GM23338 (cell line): ENCODE results near the gene ISLR2. TPM values are rescaled to one million over a fixed set of nuclear protein-coding genes. Genes with fewer than 3 reads are reported as not detected.

Source experiments
- ATAC-seq: fragments of 200-7000 bp; cut with Tn5 transposase; 3 replicates; pipeline ENCODE4 v1.9.1; 2020
- DNase-seq: peaks from one replicate; pipeline ENCODE4 v3.0.0-alpha.2; 2015; ENCODE audit warnings: low spot score
- H2AFZ ChIP-seq: fragments of 200-600 bp; sonication (generic); 2 replicates; pipeline ENCODE4 v1.8.0; 2016; ENCODE audit warnings: antibody characterized with exemption, mild to moderate bottlenecking, moderate library complexity
- H3F3A ChIP-seq: fragments of 200-600 bp; sonication (generic); replicated peaks from 2 replicates; pipeline ENCODE4 v1.8.0; 2017; ENCODE audit warnings: antibody characterized with exemption, mixed run types, low read depth
- H3K27ac ChIP-seq: fragments of 200-600 bp; sonication (generic); 2 replicates; pipeline ENCODE4 v1.6.1; 2016; ENCODE audit warnings: low read depth
- H3K27me3 ChIP-seq: fragments of 200-600 bp; sonication (generic); 2 replicates; pipeline ENCODE4 v1.8.0; 2016; ENCODE audit warnings: mild to moderate bottlenecking, mixed run types, moderate library complexity; ENCODE audit not compliant: insufficient read depth
- H3K36me3 ChIP-seq: fragments of 200-600 bp; sonication (generic); 2 replicates; pipeline ENCODE4 v1.8.0; 2016; ENCODE audit warnings: mild to moderate bottlenecking; ENCODE audit not compliant: insufficient read depth
- H3K4me1 ChIP-seq: fragments of 200-600 bp; sonication (generic); 2 replicates; pipeline ENCODE4 v1.8.0; 2016; ENCODE audit warnings: mild to moderate bottlenecking, moderate library complexity; ENCODE audit not compliant: insufficient read depth
- H3K4me2 ChIP-seq: fragments of 200-600 bp; sonication (generic); 2 replicates; pipeline ENCODE4 v1.7.1; 2017; ENCODE audit warnings: mixed run types
- H3K4me3 ChIP-seq: fragments of 200-600 bp; sonication (generic); 2 replicates; pipeline ENCODE4 v1.6.1; 2016; ENCODE audit warnings: mixed run types
- H3K79me2 ChIP-seq: fragments of 200-600 bp; sonication (generic); replicated peaks from 2 replicates; pipeline ENCODE4 v1.8.0; 2017; ENCODE audit warnings: mild to moderate bottlenecking; ENCODE audit not compliant: insufficient read depth
- H3K9me2 ChIP-seq: fragments of 200-600 bp; sonication (generic); 2 replicates; pipeline ENCODE4 v1.8.0; 2017; ENCODE audit not compliant: insufficient read depth
- H4K20me1 ChIP-seq: fragments of 200-600 bp; sonication (generic); replicated peaks from 2 replicates; pipeline ENCODE4 v1.8.0; 2017; ENCODE audit warnings: mild to moderate bottlenecking; ENCODE audit not compliant: insufficient read depth
- H3K27ac Mint-ChIP-seq: 2 replicates; pipeline ENCODE4 v1.8.0; 2020; ENCODE audit warnings: inconsistent platforms, mild to moderate bottlenecking, moderate library complexity, mixed read lengths
- H3K27me3 Mint-ChIP-seq: 3 replicates; pipeline ENCODE4 v1.8.0; 2022; ENCODE audit warnings: low read depth, mild to moderate bottlenecking, moderate library complexity, mixed read lengths, inconsistent platforms; ENCODE audit not compliant: insufficient read depth, poor library complexity
- H3K36me3 Mint-ChIP-seq: 3 replicates; pipeline ENCODE4 v1.8.0; 2021; ENCODE audit warnings: low read depth, mild to moderate bottlenecking, inconsistent platforms, moderate library complexity, mixed read lengths
- H3K4me1 Mint-ChIP-seq: 3 replicates; pipeline ENCODE4 v1.8.0; 2020; ENCODE audit warnings: mild to moderate bottlenecking, inconsistent platforms, mixed read lengths
- H3K4me3 Mint-ChIP-seq: 3 replicates; pipeline ENCODE4 v1.8.0; 2021; ENCODE audit warnings: moderate library complexity, mild to moderate bottlenecking, inconsistent platforms, mixed read lengths
- H3K9me3 Mint-ChIP-seq: 3 replicates; pipeline ENCODE4 v1.8.0; 2020; ENCODE audit warnings: moderate library complexity, mild to moderate bottlenecking, inconsistent platforms, mixed read lengths
- CREB1 ChIP-seq: fragments of 250-450 bp; sonication (Bioruptor Pico); IDR thresholded peaks from 2 replicates; pipeline ENCODE4 v1.5.0; 2020; ENCODE audit warnings: low read depth, mild to moderate bottlenecking, moderate library complexity
- CTCF ChIP-seq, 2 experiments: fragments of 200-600 bp in 1 of 2; sonication (generic) in 1 of 2; conservative IDR thresholded peaks; 2 replicates each; pipeline versions ENCODE4 v1.5.1 to v1.6.1; 2016 to 2017; ENCODE audit warnings: antibody characterized with exemption in 2 of 2, low read depth in 2 of 2, mild to moderate bottlenecking in 2 of 2, moderate library complexity in 1 of 2
- ETS1 ChIP-seq: IDR thresholded peaks from 2 replicates; pipeline ENCODE4 v1.6.1; 2016; ENCODE audit warnings: antibody characterized with exemption
- EZH2 ChIP-seq: fragments of 200-600 bp; sonication (generic); IDR thresholded peaks from one replicate; pipeline ENCODE4 v1.8.0; 2017; ENCODE audit warnings: antibody characterized with exemption, mild to moderate bottlenecking, low read depth; ENCODE audit not compliant: unreplicated experiment
- EZH2phosphoT487 ChIP-seq: fragments of 200-600 bp; sonication (generic); IDR thresholded peaks from one replicate; pipeline ENCODE4 v1.8.1; 2018; ENCODE audit warnings: antibody characterized with exemption; ENCODE audit not compliant: unreplicated experiment
- JUNB ChIP-seq: IDR thresholded peaks from one replicate; pipeline ENCODE4 v1.6.1; 2016; ENCODE audit warnings: antibody characterized with exemption; ENCODE audit not compliant: unreplicated experiment
- NANOG ChIP-seq: IDR thresholded peaks from 2 replicates; pipeline ENCODE4 v1.6.1; 2016; ENCODE audit warnings: antibody characterized with exemption, borderline replicate concordance
- POLR2AphosphoS5 ChIP-seq: IDR thresholded peaks from 2 replicates; pipeline ENCODE4 v1.6.1; 2016; ENCODE audit warnings: antibody characterized with exemption, low read depth
- STAT1 ChIP-seq: IDR thresholded peaks from one replicate; pipeline ENCODE4 v1.6.1; 2016; ENCODE audit warnings: antibody characterized with exemption; ENCODE audit not compliant: unreplicated experiment
- ZNF114 ChIP-seq: fragments of 250-450 bp; sonication (Bioruptor Pico); IDR thresholded peaks from 2 replicates; pipeline ENCODE4 v1.5.0; 2020; ENCODE audit warnings: mild to moderate bottlenecking, moderate library complexity
- ZNF331 ChIP-seq: fragments of 250-450 bp; sonication (Bioruptor Pico); IDR thresholded peaks from 2 replicates; pipeline ENCODE4 v1.5.0; 2020; ENCODE audit warnings: low read depth, mild to moderate bottlenecking, moderate library complexity
- polyA plus RNA-seq: library from polyadenylated mRNA; unstranded; fragments of >200 nt; fragmentation: Nextera tagmentation; extraction: Ambion mirVana; gene quantifications from 2 replicates; pipeline ENCODE4 v1.2.1, GENCODE V29; 2016
- total RNA-seq: library from RNA; depleted of rRNA; stranded (reverse); fragments of >200 nt; shearing (Covaris generic); gene quantifications from 2 replicates; pipeline ENCODE4 v1.2.3, GENCODE V29; 2014
- TF ChIP-seq, protein P1 (sequence below): fragments of 250-450 bp; sonication (Bioruptor Pico); IDR thresholded peaks from 2 replicates; pipeline ENCODE4 v1.5.0; 2020; ENCODE audit warnings: mild to moderate bottlenecking, moderate library complexity
- TF ChIP-seq, protein P2 (sequence below): IDR thresholded peaks from one replicate; pipeline ENCODE4 v1.6.1; 2018; ENCODE audit warnings: antibody characterized with exemption; ENCODE audit not compliant: unreplicated experiment

ISLR2 gene
- total and polyA plus RNA-seq, 2 experiments from 2014 or later, result 0.13 to 0.21 TPM

GRCh38 chr15:74147051-74147450 lies 16.7 kb downstream of the ISLR2 start:
- Histone ChIP-seq H2AFZ (no peak overlapping the region), H3K36me3 (no peaks in the 10 kb centered on the region), H3K9me2 (no peaks in the 10 kb centered on the region), H3F3A (no peaks in the 10 kb centered on the region), H3K79me2 (no peaks in the 10 kb centered on the region), H3K4me1 (peaks cover 5% of the 10 kb centered on the region), H4K20me1 (no peaks in the 10 kb centered on the region), H3K27me3 (no peaks in the 10 kb centered on the region), H3K4me3 (no peak overlapping the region), H3K27ac (no peak overlapping the region), H3K4me2 (no peak overlapping the region)
- Mint-ChIP-seq H3K4me1 (no peaks in the 10 kb centered on the region), H3K27me3 (peaks cover 6% of the 10 kb centered on the region), H3K27ac (no peak overlapping the region), H3K9me3 (peaks cover 11% of the 10 kb centered on the region; the same call in 2 of the 3 replicates), H3K4me3 (no peak overlapping the region), H3K36me3 (no peaks in the 10 kb centered on the region)
- TF ChIP-seq CTCF (conservative IDR thresholded peaks at IDR 0.05; ENCODE audit: low read depth in 2 of 2) (no peak), ZNF114 (no peak), ETS1 (no peak), ZNF331 (CRISPR knock-in tag) (no peak), POLR2AphosphoS5 (no peak), JUNB (no peak), EZH2 (no peak), CREB1 (CRISPR knock-in tag) (no peak), STAT1 (no peak), NANOG (no peak), EZH2phosphoT487 (no peak)
- TF ChIP-seq, protein P1, sequence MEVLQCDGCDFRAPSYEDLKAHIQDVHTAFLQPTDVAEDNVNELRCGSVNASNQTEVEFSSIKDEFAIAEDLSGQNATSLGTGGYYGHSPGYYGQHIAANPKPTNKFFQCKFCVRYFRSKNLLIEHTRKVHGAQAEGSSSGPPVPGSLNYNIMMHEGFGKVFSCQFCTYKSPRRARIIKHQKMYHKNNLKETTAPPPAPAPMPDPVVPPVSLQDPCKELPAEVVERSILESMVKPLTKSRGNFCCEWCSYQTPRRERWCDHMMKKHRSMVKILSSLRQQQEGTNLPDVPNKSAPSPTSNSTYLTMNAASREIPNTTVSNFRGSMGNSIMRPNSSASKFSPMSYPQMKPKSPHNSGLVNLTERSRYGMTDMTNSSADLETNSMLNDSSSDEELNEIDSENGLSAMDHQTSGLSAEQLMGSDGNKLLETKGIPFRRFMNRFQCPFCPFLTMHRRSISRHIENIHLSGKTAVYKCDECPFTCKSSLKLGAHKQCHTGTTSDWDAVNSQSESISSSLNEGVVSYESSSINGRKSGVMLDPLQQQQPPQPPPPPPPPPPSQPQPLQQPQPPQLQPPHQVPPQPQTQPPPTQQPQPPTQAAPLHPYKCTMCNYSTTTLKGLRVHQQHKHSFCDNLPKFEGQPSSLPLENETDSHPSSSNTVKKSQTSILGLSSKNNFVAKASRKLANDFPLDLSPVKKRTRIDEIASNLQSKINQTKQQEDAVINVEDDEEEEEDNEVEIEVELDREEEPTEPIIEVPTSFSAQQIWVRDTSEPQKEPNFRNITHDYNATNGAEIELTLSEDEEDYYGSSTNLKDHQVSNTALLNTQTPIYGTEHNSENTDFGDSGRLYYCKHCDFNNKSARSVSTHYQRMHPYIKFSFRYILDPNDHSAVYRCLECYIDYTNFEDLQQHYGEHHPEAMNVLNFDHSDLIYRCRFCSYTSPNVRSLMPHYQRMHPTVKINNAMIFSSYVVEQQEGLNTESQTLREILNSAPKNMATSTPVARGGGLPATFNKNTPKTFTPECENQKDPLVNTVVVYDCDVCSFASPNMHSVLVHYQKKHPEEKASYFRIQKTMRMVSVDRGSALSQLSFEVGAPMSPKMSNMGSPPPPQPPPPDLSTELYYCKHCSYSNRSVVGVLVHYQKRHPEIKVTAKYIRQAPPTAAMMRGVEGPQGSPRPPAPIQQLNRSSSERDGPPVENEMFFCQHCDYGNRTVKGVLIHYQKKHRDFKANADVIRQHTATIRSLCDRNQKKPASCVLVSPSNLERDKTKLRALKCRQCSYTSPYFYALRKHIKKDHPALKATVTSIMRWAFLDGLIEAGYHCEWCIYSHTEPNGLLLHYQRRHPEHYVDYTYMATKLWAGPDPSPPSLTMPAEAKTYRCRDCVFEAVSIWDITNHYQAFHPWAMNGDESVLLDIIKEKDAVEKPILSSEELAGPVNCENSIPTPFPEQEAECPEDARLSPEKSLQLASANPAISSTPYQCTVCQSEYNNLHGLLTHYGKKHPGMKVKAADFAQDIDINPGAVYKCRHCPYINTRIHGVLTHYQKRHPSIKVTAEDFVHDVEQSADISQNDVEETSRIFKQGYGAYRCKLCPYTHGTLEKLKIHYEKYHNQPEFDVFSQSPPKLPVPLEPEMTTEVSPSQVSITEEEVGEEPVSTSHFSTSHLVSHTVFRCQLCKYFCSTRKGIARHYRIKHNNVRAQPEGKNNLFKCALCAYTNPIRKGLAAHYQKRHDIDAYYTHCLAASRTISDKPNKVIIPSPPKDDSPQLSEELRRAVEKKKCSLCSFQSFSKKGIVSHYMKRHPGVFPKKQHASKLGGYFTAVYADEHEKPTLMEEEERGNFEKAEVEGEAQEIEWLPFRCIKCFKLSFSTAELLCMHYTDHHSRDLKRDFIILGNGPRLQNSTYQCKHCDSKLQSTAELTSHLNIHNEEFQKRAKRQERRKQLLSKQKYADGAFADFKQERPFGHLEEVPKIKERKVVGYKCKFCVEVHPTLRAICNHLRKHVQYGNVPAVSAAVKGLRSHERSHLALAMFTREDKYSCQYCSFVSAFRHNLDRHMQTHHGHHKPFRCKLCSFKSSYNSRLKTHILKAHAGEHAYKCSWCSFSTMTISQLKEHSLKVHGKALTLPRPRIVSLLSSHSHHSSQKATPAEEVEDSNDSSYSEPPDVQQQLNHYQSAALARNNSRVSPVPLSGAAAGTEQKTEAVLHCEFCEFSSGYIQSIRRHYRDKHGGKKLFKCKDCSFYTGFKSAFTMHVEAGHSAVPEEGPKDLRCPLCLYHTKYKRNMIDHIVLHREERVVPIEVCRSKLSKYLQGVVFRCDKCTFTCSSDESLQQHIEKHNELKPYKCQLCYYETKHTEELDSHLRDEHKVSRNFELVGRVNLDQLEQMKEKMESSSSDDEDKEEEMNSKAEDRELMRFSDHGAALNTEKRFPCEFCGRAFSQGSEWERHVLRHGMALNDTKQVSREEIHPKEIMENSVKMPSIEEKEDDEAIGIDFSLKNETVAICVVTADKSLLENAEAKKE, result no peak
- TF ChIP-seq, protein P2, sequence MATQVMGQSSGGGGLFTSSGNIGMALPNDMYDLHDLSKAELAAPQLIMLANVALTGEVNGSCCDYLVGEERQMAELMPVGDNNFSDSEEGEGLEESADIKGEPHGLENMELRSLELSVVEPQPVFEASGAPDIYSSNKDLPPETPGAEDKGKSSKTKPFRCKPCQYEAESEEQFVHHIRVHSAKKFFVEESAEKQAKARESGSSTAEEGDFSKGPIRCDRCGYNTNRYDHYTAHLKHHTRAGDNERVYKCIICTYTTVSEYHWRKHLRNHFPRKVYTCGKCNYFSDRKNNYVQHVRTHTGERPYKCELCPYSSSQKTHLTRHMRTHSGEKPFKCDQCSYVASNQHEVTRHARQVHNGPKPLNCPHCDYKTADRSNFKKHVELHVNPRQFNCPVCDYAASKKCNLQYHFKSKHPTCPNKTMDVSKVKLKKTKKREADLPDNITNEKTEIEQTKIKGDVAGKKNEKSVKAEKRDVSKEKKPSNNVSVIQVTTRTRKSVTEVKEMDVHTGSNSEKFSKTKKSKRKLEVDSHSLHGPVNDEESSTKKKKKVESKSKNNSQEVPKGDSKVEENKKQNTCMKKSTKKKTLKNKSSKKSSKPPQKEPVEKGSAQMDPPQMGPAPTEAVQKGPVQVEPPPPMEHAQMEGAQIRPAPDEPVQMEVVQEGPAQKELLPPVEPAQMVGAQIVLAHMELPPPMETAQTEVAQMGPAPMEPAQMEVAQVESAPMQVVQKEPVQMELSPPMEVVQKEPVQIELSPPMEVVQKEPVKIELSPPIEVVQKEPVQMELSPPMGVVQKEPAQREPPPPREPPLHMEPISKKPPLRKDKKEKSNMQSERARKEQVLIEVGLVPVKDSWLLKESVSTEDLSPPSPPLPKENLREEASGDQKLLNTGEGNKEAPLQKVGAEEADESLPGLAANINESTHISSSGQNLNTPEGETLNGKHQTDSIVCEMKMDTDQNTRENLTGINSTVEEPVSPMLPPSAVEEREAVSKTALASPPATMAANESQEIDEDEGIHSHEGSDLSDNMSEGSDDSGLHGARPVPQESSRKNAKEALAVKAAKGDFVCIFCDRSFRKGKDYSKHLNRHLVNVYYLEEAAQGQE, result no peak
- DNase-seq (no peak), ATAC-seq (no peak)
